Femur (tissue), 1 donor: ENCODE results near the gene MFNG.

Experiments
- DNase-seq: peaks from one replicate; pipeline ENCODE4 v3.0.0-alpha.2; 2017

Gene MFNG

GRCh38 chr22:37511395-37512104, 25.4 kb upstream of the MFNG start:
- DNase-seq: no peak

- no peak for DNase-seq
Measured at GRCh38 chr22:37510091-37510490, 23.9 kb upstream of the MFNG start.

- peak; percentile 67 for DNase-seq
Measured at GRCh38 chr22:37509059-37509860, 23.1 kb upstream of the MFNG start.

GRCh38 chr22:37508431-37508992, 22.3 kb upstream of the MFNG start:
- DNase-seq: no peak

- no peak for DNase-seq
Measured at GRCh38 chr22:37507731-37508130, 21.5 kb upstream of the MFNG start.

GRCh38 chr22:37505989-37506388, 19.8 kb upstream of the MFNG start:
- no peak for DNase-seq

GRCh38 chr22:37505565-37505964, 19.4 kb upstream of the MFNG start:
- no peak for DNase-seq

- DNase-seq: no peak
Measured at GRCh38 chr22:37504964-37505363, 18.8 kb upstream of the MFNG start.

- no peak for DNase-seq
Measured at GRCh38 chr22:37503850-37504249, 17.7 kb upstream of the MFNG start.

- DNase-seq: no peak
Measured at GRCh38 chr22:37503183-37503683, 17.0 kb upstream of the MFNG start.

- DNase-seq: no peak
Measured at GRCh38 chr22:37502342-37503182, 16.4 kb upstream of the MFNG start.

GRCh38 chr22:37501610-37502341, 15.6 kb upstream of the MFNG start:
- peak; percentile 78 for DNase-seq

GRCh38 chr22:37500745-37501609, 14.8 kb upstream of the MFNG start:
- no peak for DNase-seq

- no peak for DNase-seq
Measured at GRCh38 chr22:37499789-37500540, 13.8 kb upstream of the MFNG start.

GRCh38 chr22:37499027-37499707, 13.0 kb upstream of the MFNG start:
- DNase-seq: no peak

- DNase-seq: no peak
Measured at GRCh38 chr22:37498289-37498909, 12.2 kb upstream of the MFNG start.

- no peak for DNase-seq
Measured at GRCh38 chr22:37497062-37497599, 10.9 kb upstream of the MFNG start.

- DNase-seq: no peak
Measured at GRCh38 chr22:37496651-37497050, 10.5 kb upstream of the MFNG start.

- no peak for DNase-seq
Measured at GRCh38 chr22:37493979-37494378, 7.8 kb upstream of the MFNG start.
